Activated CD4-positive, alpha-beta T cell treated with anti-CD3 and anti-CD28 coated beads, Interleukin-2, amount 50 U/mL, for 4 hours (primary cell): ENCODE results near the gene TAF7L.
"Not testable (repeated sequence)": the region's sequence is repeated elsewhere in the genome, so short reads cannot be mapped to it uniquely, and the experiment has no call there.

Experiments
- DNase-seq, 2 experiments: peaks; one replicate each; pipeline ENCODE4 v3.0.0-alpha.2; 2020

Gene TAF7L

GRCh38 chrX:101290957-101291603 is at the start of gene TAF7L:
TAF7L (minus strand) TSS chrX:101291334; CDS start chrX:101287543, 3,791 bp downstream.
- DNase-seq: no peak

GRCh38 chrX:101337776-101338271 is 46.7 kb upstream of the TAF7L start:
- DNase-seq: no peak

GRCh38 chrX:101334310-101334709 is 43.2 kb upstream of the TAF7L start:
- not testable (repeated sequence) for DNase-seq

- not testable (repeated sequence) for DNase-seq
Observed at GRCh38 chrX:101326600-101326999, 35.5 kb upstream of the TAF7L start.

- no peak for DNase-seq
Observed at GRCh38 chrX:101303790-101304189, 12.7 kb upstream of the TAF7L start.

GRCh38 chrX:101295603-101296002 is 4.5 kb upstream of the TAF7L start:
- not testable (repeated sequence) for DNase-seq

- DNase-seq: no peak
Observed at GRCh38 chrX:101287402-101287801, 3.7 kb downstream of the TAF7L start.

- no peak for DNase-seq
Observed at GRCh38 chrX:101276238-101276637, 14.9 kb downstream of the TAF7L start.

- no peak for DNase-seq
Observed at GRCh38 chrX:101274198-101274597, 16.9 kb downstream of the TAF7L start.

- DNase-seq: no peak
Observed at GRCh38 chrX:101265869-101266428, 25.2 kb downstream of the TAF7L start.

- DNase-seq: no peak
Observed at GRCh38 chrX:101263766-101264165, 27.4 kb downstream of the TAF7L start.

GRCh38 chrX:101262590-101262989 is 28.5 kb downstream of the TAF7L start:
- no peak for DNase-seq

- no peak for DNase-seq
Observed at GRCh38 chrX:101260435-101260834, 30.7 kb downstream of the TAF7L start.

- DNase-seq: no peak
Observed at GRCh38 chrX:101258259-101258581, 32.9 kb downstream of the TAF7L start.

- DNase-seq: no peak
Observed at GRCh38 chrX:101257448-101258258, 33.5 kb downstream of the TAF7L start.

GRCh38 chrX:101252634-101253033 is 38.5 kb downstream of the TAF7L start:
- DNase-seq: no peak

GRCh38 chrX:101241531-101241930 is 49.6 kb downstream of the TAF7L start:
- no peak for DNase-seq

- no peak for DNase-seq
Observed at GRCh38 chrX:101237041-101237440, 54.1 kb downstream of the TAF7L start.

GRCh38 chrX:101232316-101232715 is 58.8 kb downstream of the TAF7L start:
- DNase-seq: no peak

GRCh38 chrX:101231080-101231479 is 60.1 kb downstream of the TAF7L start:
- DNase-seq: no peak

GRCh38 chrX:101230636-101231035 is 60.5 kb downstream of the TAF7L start:
- no peak for DNase-seq

- DNase-seq: no peak
Observed at GRCh38 chrX:101229170-101229569, 62.0 kb downstream of the TAF7L start.

GRCh38 chrX:101223226-101223625 is 67.9 kb downstream of the TAF7L start:
- no peak for DNase-seq

- DNase-seq: no peak
Observed at GRCh38 chrX:101220662-101221260, 70.4 kb downstream of the TAF7L start.
